ENCODE results near the gene PLEKHN1.

Gene PLEKHN1

GRCh38 chr1:978835-979743 is 12.8 kb downstream of the PLEKHN1 start:
- Histone ChIP-seq H3K27me3 (ENCODE audit: control insufficient read depth, insufficient read depth, low read length) (no peaks in the 10 kb centered on the region), H3K4me2 (ENCODE audit: low read length) (no peak overlapping the region), H3K4me1 (no peaks in the 10 kb centered on the region), H3K27ac (no peak overlapping the region), H2AFZ (no peak overlapping the region), H3K79me2 (no peaks in the 10 kb centered on the region), H3K9me3 (ENCODE audit: control insufficient read depth, low read length) (no peaks in the 10 kb centered on the region), H3K4me3 (ENCODE audit: low read depth, low read length) (no peak overlapping the region), H3K9ac (no peak overlapping the region), H3K36me3 (ENCODE audit: control insufficient read depth, insufficient read depth, low read length) (no peaks in the 10 kb centered on the region)
- no peak for TF ChIP-seq CTCF (IDR thresholded peaks at IDR 0.05)

DNA sequence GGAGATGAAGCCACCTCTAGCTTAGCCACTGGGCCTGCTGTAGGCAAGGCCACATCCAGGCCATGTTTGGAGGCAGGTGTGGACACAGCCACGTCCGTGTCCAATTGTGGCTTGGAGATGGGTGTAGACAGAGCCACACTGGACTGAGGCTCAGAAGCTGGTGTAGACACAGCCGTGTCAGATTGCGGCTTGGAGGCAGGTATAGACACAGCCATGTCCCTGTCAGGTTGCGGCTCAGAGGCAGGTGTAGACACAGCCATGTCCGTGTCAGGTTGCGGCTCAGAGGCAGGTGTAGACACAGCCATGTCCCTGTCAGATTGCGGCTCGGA is 13.4 kb downstream of the PLEKHN1 start:
- Histone ChIP-seq H3K4me1 (no peaks in the 10 kb centered on the region), H3K4me3 (ENCODE audit: low read depth, low read length) (no peak overlapping the region), H3K9ac (no peak overlapping the region)

GRCh38 chr1:980137-980571 is 13.9 kb downstream of the PLEKHN1 start:
- Histone ChIP-seq H3K4me2 (ENCODE audit: low read length) (no peak overlapping the region), H3K36me3 (ENCODE audit: control insufficient read depth, insufficient read depth, low read length) (no peaks in the 10 kb centered on the region), H3K9me3 (ENCODE audit: control insufficient read depth, low read length) (no peaks in the 10 kb centered on the region), H3K27me3 (ENCODE audit: control insufficient read depth, insufficient read depth, low read length) (no peaks in the 10 kb centered on the region), H2AFZ (no peak overlapping the region), H3K4me3 (ENCODE audit: low read depth, low read length) (no peak overlapping the region), H3K27ac (no peak overlapping the region), H3K4me1 (no peaks in the 10 kb centered on the region), H3K9ac (no peak overlapping the region), H3K79me2 (no peaks in the 10 kb centered on the region)
- TF ChIP-seq CTCF (IDR thresholded peaks at IDR 0.05), result no peak

More for the DNA sequence above, 13.4 kb downstream of the PLEKHN1 start:
- Histone ChIP-seq H3K9me3 (ENCODE audit: control insufficient read depth, low read length) (no peaks in the 10 kb centered on the region), H3K36me3 (ENCODE audit: control insufficient read depth, insufficient read depth, low read length) (no peaks in the 10 kb centered on the region), H3K79me2 (no peaks in the 10 kb centered on the region), H3K27ac (no peak overlapping the region), H3K27me3 (ENCODE audit: control insufficient read depth, insufficient read depth, low read length) (no peaks in the 10 kb centered on the region), H3K4me2 (ENCODE audit: low read length) (no peak overlapping the region), H2AFZ (no peak overlapping the region)
- TF ChIP-seq CTCF (IDR thresholded peaks at IDR 0.05), result no peak

DNA sequence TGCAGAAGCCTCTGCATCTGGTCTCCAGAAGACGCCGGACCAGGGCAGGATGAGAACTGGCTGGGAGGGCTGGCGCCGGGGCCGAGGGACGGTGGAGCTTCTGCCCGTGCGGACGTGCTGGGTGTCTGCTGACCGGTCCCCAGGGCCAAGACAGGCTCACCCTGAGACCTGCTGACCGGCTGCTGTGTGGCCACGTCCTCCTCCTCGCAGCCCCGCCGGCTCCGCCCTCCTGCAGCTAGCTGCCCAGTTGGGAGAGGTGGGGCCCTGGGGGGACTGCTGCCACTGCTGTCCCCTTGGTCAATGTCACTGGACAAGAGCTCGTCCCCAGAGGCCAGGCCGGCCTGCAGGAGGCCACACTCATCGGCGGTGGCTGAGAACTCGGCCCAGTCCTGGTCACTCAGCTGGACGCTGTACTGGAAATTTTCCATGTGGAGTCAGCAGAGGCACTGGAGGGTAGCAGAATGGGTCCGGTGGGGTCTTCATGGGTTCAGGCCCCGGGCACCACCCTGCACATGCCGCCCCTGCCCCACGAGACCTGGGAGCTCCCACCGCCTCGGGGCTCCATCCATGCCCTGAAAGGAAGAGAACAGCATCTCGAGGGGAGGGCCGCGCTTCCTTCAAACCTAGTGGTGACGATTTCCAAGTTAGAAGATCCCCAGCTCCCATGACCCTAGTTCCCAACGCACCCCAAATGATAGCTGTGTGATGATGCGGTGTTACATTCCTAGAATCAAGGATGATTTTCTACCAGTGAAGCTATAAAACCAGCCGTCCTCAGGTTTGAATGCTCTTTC is 14.5 kb downstream of the PLEKHN1 start:
- no peak overlapping the region for H3K4me3 ChIP-seq (ENCODE audit: low read depth, low read length)
- H3K27ac ChIP-seq, result no peak overlapping the region
- no peak overlapping the region for H3K4me2 ChIP-seq (ENCODE audit: low read length)
- H2AFZ ChIP-seq, result no peak overlapping the region
- no peaks in the 10 kb centered on the region for H3K9me3 ChIP-seq (ENCODE audit: control insufficient read depth, low read length)
- H3K9ac ChIP-seq, result no peak overlapping the region
- TF ChIP-seq CTCF (IDR thresholded peaks at IDR 0.05), result no peak
- no peaks in the 10 kb centered on the region for H3K4me1 ChIP-seq
- H3K27me3 ChIP-seq (ENCODE audit: control insufficient read depth, insufficient read depth, low read length), result no peaks in the 10 kb centered on the region
- H3K36me3 ChIP-seq (ENCODE audit: control insufficient read depth, insufficient read depth, low read length), result no peaks in the 10 kb centered on the region
- H3K79me2 ChIP-seq, result no peaks in the 10 kb centered on the region

All from parathyroid adenoma (tissue), 2 donors.